NCI-H82 treated with DMSO at 0.1 percent for 48 hours (cell line): Measurements from ENCODE around the gene TTLL12.
"Not testable (repeated sequence)": the region's sequence is repeated elsewhere in the genome, so short reads cannot be mapped to it uniquely, and the experiment has no call there.

Experiments used
- DNase-seq: peaks from one replicate; lab custom pipeline; 2025; ENCODE audit not compliant: unreplicated experiment; lab: John Stamatoyannopoulos, UW

TTLL12 gene

DNA sequence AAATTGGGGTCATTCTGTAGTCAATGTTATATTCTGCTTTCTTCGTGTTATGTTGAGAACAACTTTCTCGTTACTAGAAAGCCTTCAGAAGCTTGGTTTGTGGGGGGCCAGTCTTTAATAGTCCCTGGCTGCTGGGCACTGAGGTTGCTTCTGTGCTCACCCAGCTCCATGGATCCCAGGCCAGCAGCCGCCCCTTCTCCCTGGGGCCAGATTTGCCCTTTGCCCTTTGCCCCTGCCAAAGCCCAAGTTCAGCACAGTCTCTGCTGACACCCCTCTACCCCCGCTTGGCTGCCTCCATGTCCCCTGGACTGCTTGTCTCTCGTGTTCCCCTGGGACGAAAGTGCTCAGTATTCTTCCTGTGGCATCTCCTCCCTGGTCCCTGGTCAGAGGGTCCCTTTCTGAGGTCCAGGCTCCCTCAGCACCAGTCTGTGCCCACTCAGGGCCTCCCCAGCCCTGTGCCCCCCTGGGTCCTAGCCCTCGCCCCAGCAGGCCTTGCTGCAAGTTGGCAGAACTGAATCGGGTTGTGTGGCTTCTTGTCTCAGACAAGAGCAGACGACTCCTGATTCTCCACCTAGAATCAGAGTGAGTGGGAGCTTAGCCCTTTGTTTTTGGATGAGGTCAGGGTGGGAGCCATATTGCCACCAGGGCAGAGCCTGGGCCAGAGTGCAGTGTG is 28.9 kb downstream of the TTLL12 start:
- no peak for DNase-seq

GRCh38 chr22:43156413-43156812 is 30.5 kb downstream of the TTLL12 start:
- no peak for DNase-seq

GRCh38 chr22:43155789-43156188 is 31.1 kb downstream of the TTLL12 start:
- no peak for DNase-seq

DNA sequence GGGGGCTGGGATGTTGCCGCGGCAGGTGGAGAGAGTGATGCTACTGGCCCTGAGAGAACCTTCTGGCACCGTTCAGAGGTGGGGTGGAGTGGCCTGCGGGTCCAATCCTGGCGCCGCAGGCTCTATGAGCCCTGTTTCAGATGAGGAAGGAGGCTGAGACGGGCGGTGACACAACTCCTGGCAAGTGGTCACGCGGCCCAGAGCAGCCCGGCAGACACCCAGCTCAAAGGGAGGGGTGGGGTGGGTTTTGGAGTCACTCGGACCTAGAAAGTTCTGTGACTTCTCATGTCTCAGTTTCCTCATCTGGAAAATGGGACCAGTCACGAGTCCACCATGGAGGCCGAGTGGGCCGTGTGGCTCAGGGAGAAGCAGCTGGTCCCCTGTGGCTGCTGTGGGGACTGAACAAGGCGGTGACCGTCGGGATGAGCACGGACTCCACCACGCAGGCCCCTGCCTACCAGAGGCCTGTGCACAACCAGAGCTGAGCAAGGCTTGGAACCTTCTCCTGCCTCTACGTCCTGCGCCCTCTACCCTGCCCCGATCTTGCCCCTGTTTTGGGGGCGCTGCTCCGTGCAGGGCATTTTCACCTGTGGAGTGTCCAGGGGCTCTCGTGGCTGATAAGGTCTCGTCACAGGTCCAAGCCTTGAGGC is 31.9 kb downstream of the TTLL12 start:
- no peak for DNase-seq

DNA sequence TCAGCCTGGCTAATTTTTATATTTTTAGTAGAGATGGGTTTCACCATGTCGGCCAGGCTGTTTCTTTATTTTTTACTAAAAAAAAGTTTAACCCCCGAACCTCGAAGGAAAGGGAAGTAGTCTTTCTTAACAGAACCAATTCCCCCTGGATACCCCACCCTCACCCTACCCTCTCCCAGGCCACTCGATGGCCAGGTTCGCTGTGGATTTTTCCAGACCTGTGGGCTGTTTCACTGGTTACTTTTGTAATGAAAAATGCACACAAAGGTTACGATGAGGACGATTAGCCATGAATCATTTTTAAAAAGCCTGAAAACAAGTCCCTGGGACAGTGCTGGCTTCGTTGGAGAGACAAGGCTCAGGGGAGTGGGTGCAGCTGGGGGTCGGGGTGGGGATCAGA is 33.0 kb downstream of the TTLL12 start:
- no peak for DNase-seq

- DNase-seq = no peak
Observed at GRCh38 chr22:43152357-43153071, 34.4 kb downstream of the TTLL12 start.

DNA sequence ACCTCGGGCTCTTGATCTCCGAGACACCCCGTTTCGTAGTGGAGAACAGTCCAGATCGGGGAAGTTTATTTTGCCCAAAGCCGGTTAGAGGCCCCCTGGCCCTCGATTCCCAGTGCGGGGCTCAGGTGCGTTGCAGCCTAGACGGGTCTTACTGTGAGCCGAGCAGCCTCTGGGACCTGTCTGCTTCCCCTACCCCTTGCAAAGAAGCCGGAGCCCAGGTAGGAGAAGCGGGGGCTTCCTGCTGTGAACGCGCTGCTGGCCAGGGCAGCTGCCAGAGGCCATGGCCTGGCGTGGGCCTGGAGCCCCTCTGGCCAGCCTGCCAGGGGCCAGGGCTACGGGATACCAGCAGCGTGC is 35.0 kb downstream of the TTLL12 start:
- no peak for DNase-seq

DNA sequence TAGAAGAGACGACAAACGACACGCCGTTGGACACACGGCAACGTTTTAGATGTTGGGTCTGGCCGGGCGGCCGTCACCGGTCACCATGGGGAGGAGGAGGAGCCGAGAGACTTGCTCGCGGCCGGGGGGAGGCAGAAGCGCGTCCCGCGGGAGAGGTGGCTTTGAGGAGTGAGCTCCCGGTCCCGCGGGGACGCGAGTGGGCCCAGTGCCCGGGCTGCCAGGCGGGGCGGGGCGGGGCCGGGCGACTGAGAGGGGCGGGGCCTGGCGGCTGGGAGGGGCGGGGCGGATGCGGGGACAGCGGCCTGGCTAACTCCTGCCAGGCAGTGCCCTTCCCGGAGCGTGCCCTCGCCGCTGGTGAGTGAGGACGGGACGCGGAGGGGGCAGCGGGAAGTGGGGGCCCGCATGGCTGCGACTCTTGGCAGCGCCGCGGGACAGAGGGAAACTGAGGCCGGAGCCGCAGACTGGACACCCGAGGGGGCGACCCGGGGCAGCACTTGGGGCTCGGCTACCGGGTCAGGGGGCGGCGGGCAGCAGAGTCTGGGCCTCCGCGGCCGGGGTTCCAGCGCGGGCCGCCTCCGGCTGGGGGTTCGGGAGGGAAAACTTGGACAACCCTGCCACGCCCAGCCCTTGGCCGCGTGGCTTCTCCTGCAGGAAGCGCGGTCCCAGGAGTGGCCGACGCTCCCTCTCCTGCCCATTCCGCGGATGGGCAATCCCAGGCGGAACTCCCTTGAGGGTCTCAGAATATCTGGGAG is 35.5 kb downstream of the TTLL12 start, which contains the start of gene TSPO:
Gene TSPO, plus strand, starts transcription at position 309 of the 752 bp plus-strand sequence. CDS start 7,680 bp downstream, outside the sequence.
- DNase-seq = no peak

DNA sequence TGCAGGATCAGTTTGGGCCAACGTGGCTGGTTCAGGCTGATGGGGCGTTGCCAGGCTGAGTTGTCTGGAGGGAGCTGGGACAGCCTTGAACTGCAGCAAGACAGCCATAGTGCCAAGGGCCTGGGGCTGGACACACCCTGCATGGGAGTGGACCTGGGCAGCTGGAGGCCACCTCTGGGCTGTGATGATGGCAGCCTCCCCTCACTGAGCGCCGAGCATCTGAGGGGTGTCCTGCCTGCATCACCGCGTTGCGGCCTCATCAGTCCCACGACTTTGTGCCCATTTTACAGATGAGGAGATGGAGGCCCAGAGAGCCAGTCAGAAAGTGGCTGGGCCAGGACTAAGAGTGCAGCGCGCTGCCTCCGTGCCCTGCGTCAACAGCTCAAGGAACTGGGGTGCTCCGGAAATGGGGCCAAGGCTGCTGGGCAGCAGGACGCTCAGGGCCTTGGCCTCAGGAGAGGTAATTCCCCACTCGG is 36.2 kb downstream of the TTLL12 start:
- no peak for DNase-seq

DNA sequence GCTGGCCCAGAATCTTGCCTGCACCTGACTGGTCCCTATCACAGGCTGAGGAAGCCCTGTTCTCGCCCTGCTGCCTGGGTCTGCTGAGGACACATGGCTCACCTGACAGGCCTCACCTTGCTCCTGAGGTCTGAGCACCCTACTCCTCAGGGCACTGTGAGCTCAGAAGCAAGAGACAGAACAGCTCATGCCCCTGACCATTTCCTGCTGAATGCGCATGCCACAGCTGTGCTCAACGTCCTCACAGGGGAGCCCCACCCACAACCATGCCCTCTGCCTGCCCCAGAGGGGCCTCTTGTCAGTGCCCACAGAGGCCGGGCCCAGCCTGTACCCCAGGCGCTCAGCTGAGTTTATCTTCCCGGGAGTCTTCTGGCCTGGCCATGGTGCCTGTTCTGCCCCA is 38.4 kb downstream of the TTLL12 start:
- DNase-seq = no peak

DNA sequence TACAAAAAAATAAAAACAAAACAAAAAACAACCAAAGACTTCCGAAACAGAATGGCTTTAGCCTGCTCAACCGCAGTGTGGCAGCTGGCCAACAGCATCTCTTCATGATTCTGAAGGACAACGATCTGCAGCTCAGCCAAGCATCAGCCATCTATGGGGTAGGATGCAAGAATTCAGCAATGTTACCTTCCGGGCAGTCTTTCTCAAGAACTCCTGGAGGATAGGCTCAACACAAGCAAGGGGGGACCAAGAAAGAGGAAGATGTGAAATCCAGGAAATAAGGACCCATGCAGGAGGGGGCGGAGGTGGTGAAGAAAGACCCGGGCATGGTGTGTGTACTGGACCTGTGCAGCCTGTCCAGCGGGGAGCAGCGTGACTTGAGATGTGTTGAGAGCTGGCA is 39.1 kb downstream of the TTLL12 start:
- no peak for DNase-seq

GRCh38 chr22:43146332-43146731 is 40.6 kb downstream of the TTLL12 start:
- DNase-seq = not testable (repeated sequence)

DNA sequence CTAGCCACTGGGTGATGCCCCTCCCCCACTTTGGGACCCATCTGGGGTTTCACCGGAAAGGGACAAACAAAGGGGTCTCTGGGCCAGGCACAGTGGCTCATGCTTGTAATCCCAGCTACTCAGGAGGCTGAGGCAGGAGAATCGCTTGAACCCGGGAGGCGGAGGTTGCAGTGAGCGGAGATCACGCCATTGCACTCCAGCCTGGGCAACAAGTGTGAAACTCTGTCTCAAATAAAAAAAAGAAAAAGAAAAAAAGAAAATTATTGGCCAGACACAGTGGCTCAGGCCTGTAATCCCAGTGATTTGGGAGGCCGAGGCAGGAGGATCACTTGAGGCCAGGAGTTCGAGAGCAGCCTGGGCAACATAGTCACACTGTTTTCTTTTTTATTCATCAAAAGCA is 41.6 kb downstream of the TTLL12 start:
- not testable (repeated sequence) for DNase-seq

DNA sequence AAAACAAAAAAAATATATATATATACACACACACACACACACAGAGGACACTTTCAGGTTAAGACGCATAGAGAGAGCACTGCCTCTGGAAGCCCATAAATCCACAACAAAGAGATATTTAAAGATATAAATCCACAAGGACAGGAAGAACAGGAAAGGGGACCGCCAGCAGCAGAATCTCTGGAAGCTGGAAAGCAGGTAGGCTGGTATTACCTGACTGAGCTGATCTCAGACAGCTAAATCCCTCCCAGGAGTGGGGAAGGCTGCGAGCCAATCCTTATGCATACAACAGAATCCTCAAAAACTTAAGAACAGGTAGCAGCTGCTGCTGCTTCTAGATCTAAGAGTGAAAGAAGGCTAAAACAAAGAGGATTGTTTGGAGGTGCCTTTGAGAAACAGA is 42.0 kb downstream of the TTLL12 start:
- no peak for DNase-seq

- peak; percentile 7 for DNase-seq
Observed at GRCh38 chr22:43142880-43143562, 43.9 kb downstream of the TTLL12 start, which contains the start of gene MCAT. MCAT (minus strand) TSS chr22:43143398; CDS start chr22:43143348, 50 bp downstream.

DNA sequence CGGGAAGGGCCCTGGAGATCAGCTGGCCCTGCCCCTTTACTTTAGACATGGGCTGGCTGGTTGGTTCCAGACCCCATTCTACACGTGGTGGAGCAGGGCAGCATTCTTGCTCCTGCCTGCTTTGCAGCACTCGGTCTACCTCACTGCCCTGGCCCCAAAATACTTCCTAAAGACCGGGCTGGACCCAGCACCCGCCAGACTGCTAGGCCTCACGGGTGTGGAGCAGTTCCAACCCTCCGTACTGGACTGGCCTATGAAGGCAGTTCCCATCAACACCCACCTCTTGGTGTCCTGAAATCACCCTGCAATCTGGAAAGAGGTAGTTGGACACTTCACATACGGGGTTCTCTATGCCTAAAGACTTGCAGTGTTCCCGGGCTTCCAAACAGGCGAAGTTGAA is 50.1 kb downstream of the TTLL12 start:
- DNase-seq = no peak

DNA sequence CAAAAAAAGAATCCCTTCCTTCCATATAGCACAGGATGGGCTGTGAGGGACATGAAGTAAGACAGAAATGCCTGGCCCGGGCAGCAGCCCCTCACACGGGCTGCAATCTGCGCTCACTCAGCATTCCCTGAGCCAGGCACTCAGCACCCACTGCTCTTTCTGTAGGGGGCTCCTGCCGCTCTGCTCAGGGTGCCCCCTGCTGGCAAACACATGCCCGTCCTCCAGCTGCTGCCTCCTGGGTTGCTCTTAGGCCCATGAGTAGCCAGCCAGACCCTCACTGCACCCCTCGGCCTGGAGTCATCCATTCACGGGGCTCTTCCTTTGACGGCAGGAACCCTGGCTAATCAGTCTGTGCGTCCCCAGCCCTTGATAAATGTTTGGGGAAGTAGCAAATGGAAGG is 50.7 kb downstream of the TTLL12 start:
- no peak for DNase-seq

GRCh38 chr22:43135565-43135964 is 51.4 kb downstream of the TTLL12 start:
- no peak for DNase-seq

DNA sequence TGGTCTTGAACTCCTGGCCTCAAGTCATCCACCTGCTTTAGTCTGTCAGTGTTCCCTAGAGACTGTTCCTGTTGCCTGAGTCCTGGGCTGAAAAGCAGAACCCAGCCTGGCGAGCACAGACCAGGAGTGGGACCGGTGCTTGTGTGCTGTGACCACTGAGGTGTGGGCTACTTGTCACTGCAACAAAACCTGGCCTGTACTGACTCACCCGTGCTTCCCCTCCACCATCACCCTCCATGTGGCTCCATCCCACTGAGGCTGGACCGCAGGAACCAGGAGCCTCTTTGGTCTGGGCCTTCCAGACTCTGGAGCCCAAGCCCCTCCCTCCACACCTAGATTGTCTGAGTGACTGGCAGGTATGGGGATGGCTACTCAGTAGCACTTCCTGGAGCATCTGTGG is 52.4 kb downstream of the TTLL12 start:
- no peak for DNase-seq

DNA sequence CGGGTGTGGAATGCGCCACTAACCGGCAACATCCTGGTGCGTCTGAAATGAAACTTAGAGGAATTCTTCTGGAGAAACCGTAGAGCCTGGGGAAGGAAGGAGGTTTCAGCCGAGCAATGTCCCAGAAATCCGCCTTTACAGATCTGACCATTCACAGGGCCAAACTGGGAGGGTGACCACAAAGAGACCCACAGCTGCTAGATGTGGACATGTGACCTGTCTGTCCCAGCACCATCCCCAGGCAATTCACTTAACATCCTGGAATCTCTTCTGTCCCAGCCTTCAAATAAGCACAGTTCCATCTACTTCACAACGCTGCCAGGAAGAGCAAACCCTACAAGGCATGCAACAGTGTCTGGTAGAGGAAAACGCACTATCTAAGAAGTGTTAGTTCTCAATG is 53.5 kb downstream of the TTLL12 start:
- no peak for DNase-seq
